Islet precursor cell (in vitro differentiated cells): ENCODE data around the gene IFI44L.

Source experiments
- DNase-seq: peaks from one replicate; pipeline ENCODE4 v3.0.0-alpha.2; 2018

Gene IFI44L

DNA sequence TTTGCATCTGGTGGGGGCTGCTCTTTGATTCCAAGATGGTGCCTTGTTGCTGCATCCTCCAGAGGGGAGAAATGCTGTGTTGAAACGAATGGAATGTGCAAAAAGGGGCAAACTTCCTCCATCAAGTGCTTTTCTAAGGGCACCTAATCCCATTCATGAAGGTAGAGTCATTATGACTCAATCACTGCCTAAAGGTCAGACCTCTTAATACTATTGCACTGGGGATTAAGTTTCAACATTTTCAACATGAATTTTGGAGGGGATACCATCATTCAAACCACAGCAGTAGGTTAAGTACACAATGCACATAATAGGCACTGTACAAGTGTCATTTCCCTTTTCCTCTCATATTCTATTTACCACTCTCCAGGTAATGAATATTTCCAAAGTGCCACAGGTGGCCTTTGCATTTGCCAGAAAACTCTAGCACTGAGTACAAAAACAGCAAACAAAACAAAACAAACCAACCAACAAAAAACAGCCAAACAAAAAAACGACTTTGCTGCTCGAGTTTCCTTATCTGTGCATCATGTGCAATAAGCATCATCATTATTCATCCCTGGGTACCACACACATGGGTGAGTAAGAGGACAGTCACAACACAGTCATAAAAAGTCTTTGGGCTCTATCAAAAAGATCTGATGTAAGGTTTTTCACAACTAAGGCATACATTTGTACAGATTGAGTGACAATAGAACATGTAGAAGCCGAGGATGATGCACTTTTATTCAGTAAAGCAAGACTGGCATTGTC, 71.9 kb downstream of the IFI44L start:
- DNase-seq: no peak
